ENCODE data around the gene TRPM3. TPM values are rescaled to one million over a fixed set of nuclear protein-coding genes. Genes with fewer than 3 reads are reported as not detected.

TRPM3 gene
- polyA plus RNA-seq, 3 donors = not detected

GRCh38 chr9:71162126-71162525 lies 40.7 kb upstream of the TRPM3 start:
- H3K9me3 ChIP-seq (replicated peaks in 1 of 2; ENCODE audit: control insufficient read depth in 1 of 2, insufficient read depth in 1 of 2, low read length in 2 of 2) = no peaks in the 10 kb centered on the region
- Mint-ChIP-seq H3K9me3 (peaks cover 0 to 7% (median 1%) of the 10 kb centered on the region in 7 donors), H3K4me3 (no peak overlapping the region), H3K27me3 (ENCODE audit: low read depth in 3 of 3) (no peaks in the 10 kb centered on the region), H3K4me1 (no peaks in the 10 kb centered on the region), H3K27ac (no peak overlapping the region), H3K36me3 (no peaks in the 10 kb centered on the region)
- H3K27ac ChIP-seq (ENCODE audit: low read depth in 1 of 2, low read length in 2 of 2) = no peak overlapping the region
- H3K36me3 ChIP-seq (replicated peaks in 1 of 2; ENCODE audit: control insufficient read depth in 1 of 2, insufficient read depth in 2 of 2, low read length in 2 of 2) = no peaks in the 10 kb centered on the region
- DNase-seq = no peak
- 67% methylated on average over 1 of the region's 2 CpGs for WGBS (ENCODE audit: insufficient coverage)
- H3K4me3 ChIP-seq (replicated peaks in 1 of 3; ENCODE audit: low read depth in 2 of 3, low read length in 3 of 3) = no peak overlapping the region
- no peak for TF ChIP-seq CTCF (IDR thresholded peaks at IDR 0.05)
- intact Hi-C loops (cut with micrococcal nuclease) = no loop called here
- no peak overlapping the region for H3K4me2 ChIP-seq (replicated peaks; ENCODE audit: extremely low read depth, low read length, poor library complexity, severe bottlenecking)
- H3K9ac ChIP-seq (ENCODE audit: insufficient read depth, low read length, poor library complexity, severe bottlenecking) = no peak overlapping the region
- no peaks in the 10 kb centered on the region for H3K79me2 ChIP-seq (ENCODE audit: insufficient read depth, low read length)
- no peak overlapping the region for H2AFZ ChIP-seq (ENCODE audit: insufficient read depth, low read depth, low read length, poor library complexity, severe bottlenecking)
- H3K27me3 ChIP-seq (ENCODE audit: control insufficient read depth in 2 of 2, insufficient read depth in 2 of 2, low read length in 2 of 2) = no peaks in the 10 kb centered on the region
- H3K4me1 ChIP-seq (ENCODE audit: control insufficient read depth in 1 of 2, insufficient read depth in 2 of 2, low read length in 2 of 2) = no peaks in the 10 kb centered on the region
- H4K20me1 ChIP-seq (ENCODE audit: insufficient read depth, low read length) = no peaks in the 10 kb centered on the region

- no peak overlapping the region for H2AFZ ChIP-seq (ENCODE audit: insufficient read depth, low read depth, low read length, poor library complexity, severe bottlenecking)
- H3K4me1 Mint-ChIP-seq = no peaks in the 10 kb centered on the region
- no peaks in the 10 kb centered on the region for H3K79me2 ChIP-seq (ENCODE audit: insufficient read depth, low read length)
- no peak for TF ChIP-seq CTCF (IDR thresholded peaks at IDR 0.05)
- H3K36me3 ChIP-seq (replicated peaks in 1 of 2; ENCODE audit: control insufficient read depth in 1 of 2, insufficient read depth in 2 of 2, low read length in 2 of 2) = no peaks in the 10 kb centered on the region
- no CpG with 5 or more reads among the region's 1 CpG for WGBS (ENCODE audit: insufficient coverage)
- peaks cover 0 to 7% (median 0%) of the 10 kb centered on the region in 7 donors for H3K9me3 Mint-ChIP-seq
- H3K27me3 ChIP-seq (ENCODE audit: control insufficient read depth in 2 of 2, insufficient read depth in 2 of 2, low read length in 2 of 2) = no peaks in the 10 kb centered on the region
- no peak overlapping the region for H3K27ac ChIP-seq (ENCODE audit: low read depth in 1 of 2, low read length in 2 of 2)
- H3K27ac Mint-ChIP-seq = no peak overlapping the region
- H3K4me2 ChIP-seq (replicated peaks; ENCODE audit: extremely low read depth, low read length, poor library complexity, severe bottlenecking) = no peak overlapping the region
- DNase-seq = no peak
- H3K4me1 ChIP-seq (ENCODE audit: control insufficient read depth in 1 of 2, insufficient read depth in 2 of 2, low read length in 2 of 2) = no peaks in the 10 kb centered on the region
- intact Hi-C loops (cut with micrococcal nuclease) = no loop called here
- no peaks in the 10 kb centered on the region for H3K9me3 ChIP-seq (replicated peaks in 1 of 2; ENCODE audit: control insufficient read depth in 1 of 2, insufficient read depth in 1 of 2, low read length in 2 of 2)
- no peaks in the 10 kb centered on the region for H3K36me3 Mint-ChIP-seq
- H4K20me1 ChIP-seq (ENCODE audit: insufficient read depth, low read length) = no peaks in the 10 kb centered on the region
- H3K27me3 Mint-ChIP-seq (ENCODE audit: low read depth in 3 of 3) = peaks cover 0 to 2% (median 0%) of the 10 kb centered on the region in 3 donors
- no peak overlapping the region for H3K4me3 Mint-ChIP-seq
- H3K4me3 ChIP-seq (replicated peaks in 1 of 3; ENCODE audit: low read depth in 2 of 3, low read length in 3 of 3) = no peak overlapping the region
- H3K9ac ChIP-seq (ENCODE audit: insufficient read depth, low read length, poor library complexity, severe bottlenecking) = no peak overlapping the region
These were observed 36.3 kb upstream of the TRPM3 start for GRCh38 chr9:71157731-71158130.

Data from CD14-positive monocyte (primary cell).